Dedifferentiated amniotic fluid mesenchymal stem cell (primary cell): ENCODE measurements around the gene MUS81.

Experiments used
- DNase-seq: peaks from one replicate; pipeline ENCODE4 v3.0.0-alpha.2; 2016; ENCODE audit errors: extremely low spot score

MUS81 gene

DNA sequence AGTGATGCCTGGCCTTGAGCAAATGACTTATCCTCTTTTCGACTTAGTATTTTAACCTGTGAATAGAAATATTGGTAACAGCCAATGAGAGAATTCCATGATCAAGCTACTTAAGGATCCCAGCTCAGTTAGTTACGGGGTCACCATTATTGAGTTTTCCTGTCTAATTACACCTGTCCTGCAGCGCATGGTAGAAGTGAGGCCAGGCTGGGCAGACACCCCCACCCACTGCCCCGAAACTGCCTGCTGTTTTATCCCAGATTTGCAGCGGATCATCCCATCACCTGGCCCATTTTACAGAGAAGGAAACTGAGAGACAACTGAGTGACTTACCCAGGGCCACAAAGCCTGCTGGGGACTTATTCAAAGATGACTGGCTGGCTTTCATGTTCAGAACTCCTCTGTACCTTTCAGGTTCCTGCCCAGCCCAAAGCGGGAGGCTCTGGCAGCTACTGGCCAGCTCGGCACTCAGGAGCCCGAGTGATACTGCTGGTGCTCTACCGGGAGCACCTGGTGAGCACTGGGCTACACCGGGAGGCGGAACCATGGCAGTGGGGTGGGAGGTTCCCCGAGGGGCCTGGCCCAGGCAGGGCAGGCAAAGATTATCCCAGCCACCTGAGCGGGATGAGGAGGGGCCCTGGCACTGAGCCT is 1.4 kb downstream of the MUS81 start:
- no peak for DNase-seq

DNA sequence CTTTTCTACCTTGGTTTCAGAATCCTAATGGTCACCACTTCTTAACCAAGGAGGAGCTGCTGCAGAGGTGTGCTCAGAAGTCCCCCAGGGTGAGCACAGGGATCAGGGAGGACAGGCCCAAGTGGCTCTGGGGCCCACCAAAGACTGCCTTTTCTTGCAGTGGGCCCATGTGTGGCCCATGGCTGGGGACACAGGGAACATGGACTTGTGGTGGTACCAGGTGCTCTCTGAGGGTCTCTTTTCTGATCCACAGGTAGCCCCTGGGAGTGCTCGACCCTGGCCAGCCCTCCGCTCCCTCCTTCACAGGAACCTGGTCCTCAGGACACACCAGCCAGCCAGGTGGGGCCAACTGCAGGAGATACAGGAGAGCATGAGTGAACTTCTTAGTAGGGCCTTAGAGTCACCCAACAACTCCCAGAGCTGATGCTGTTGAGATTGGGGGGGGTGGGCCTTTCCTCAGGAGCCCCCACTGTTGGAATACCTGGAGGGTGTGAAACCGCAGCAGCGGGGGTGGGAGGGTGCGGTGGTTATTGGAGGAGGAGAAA is 2.0 kb downstream of the MUS81 start:
- no peak for DNase-seq

DNA sequence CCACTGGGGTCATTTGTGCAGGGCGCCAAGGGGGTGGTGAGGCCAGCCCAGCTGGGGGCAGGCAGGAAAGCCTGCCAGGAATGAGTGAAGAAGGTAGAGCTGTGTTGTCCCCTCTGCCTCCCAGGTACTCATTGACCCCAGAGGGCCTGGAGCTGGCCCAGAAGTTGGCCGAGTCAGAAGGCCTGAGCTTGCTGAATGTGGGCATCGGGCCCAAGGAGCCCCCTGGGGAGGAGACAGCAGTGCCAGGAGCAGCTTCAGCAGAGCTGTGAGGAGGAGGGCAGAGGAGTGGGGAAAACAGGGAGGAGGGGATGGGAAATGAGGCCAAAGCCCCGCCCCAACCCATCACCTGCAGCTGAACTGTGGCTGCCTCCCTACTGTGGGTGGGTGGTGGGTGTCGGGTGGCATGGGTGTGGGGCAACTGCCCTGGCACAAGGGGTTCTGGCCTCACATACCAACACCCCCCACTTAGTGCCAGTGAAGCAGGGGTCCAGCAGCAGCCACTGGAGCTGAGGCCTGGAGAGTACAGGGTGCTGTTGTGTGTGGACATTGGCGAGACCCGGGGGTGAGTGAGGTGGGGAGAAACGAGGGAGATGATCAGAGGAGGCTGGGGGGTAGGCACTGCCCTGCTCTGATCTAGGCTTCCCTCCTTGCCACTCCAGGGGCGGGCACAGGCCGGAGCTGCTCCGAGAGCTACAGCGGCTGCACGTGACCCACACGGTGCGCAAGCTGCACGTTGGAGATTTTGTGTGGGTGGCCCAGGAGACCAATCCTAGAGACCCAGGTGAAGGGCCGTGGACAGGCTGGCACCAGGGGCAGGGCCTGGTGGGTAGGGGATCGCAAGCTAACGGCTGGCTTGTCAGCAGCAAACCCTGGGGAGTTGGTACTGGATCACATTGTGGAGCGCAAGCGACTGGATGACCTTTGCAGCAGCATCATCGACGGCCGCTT is 3.0 kb downstream of the MUS81 start:
- DNase-seq = no peak

DNA sequence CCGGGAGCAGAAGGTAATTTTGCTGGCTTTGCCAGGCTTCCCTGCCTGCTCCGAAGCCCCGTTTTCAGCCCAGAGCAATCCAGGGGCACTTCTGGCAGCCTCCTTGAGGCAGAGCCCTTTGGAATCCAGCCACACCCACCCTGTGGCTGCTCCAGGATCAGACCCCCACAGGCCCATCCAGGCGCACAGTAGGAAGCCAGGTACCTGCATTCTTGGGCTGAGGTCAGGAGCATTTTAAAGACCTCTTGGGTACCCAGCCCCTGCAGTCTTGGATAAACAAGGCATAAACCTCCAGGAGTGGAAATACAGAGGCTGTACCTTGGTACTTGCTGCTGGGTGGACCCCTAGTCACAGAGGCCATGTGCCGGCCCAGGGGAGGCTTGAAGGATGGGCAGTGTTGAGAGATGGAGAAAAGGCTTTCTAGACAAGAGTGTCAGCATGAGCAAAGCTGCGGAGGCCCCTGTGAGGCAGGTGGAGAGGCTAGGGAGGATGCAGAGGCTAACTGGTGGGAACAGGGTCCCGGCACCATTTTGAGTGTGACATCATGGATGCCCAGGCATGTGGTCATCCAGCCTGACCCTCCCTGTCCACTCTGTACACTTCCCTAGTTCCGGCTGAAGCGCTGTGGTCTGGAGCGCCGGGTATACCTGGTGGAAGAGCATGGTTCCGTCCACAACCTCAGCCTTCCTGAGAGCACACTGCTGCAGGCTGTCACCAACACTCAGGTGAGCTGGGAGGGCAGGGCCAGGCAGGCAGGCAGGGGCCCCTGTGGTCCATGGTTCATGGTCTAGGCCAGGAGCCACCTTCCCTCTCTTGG is 3.9 kb downstream of the MUS81 start:
- no peak for DNase-seq

DNA sequence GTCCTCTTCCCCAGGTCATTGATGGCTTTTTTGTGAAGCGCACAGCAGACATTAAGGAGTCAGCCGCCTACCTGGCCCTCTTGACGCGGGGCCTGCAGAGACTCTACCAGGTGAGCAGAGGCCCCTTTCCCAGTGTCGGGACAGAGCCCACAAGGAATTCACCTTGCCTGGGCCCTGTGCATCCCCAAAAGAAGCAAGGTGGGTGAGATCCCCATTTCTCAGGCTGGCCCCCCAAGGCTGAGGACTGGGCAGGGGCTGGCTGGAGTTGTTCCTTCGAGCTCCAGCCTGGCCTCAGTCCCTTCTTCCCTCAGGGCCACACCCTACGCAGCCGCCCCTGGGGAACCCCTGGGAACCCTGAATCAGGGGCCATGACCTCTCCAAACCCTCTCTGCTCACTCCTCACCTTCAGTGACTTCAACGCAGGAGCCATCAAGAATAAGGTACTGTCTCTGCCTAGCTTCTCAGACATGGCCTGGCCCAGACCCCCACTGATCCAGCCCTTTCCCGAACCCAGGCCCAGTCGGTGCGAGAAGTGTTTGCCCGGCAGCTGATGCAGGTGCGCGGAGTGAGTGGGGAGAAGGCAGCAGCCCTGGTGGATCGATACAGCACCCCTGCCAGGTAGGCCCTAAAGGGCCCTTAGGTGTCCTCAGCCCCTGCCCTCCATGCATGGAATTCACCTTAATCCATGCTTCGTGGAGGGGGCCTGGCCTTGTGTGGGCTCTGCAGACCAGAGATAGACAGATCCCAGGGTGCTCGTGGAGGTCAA is 4.7 kb downstream of the MUS81 start:
- DNase-seq = no peak

DNA sequence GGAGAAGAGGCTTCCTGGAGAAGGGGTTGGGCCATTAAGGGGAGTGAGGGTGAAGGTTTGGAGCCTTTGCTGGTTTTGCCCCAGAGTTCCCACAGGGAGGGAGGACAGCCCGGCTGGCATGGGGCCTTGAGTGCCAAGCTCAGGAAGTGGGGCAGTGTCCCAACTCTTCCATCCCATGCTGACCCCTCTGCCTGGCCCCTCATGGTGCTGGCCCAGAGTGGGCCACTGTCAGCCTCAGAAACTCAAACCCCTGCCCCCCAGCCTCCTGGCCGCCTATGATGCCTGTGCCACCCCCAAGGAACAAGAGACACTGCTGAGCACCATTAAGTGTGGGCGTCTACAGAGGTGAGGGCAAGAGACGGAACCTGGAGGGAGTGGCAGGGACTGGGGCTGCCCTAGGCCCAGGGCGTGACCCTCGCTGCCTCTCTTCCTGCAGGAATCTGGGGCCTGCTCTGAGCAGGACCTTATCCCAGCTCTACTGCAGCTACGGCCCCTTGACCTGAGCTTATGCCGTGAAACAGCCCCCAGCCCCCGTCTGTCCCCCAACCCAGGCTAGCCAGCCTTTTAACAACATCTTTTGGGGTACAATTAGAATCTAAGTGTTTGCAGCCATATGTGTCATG is 5.4 kb downstream of the MUS81 start:
- no peak for DNase-seq

DNA sequence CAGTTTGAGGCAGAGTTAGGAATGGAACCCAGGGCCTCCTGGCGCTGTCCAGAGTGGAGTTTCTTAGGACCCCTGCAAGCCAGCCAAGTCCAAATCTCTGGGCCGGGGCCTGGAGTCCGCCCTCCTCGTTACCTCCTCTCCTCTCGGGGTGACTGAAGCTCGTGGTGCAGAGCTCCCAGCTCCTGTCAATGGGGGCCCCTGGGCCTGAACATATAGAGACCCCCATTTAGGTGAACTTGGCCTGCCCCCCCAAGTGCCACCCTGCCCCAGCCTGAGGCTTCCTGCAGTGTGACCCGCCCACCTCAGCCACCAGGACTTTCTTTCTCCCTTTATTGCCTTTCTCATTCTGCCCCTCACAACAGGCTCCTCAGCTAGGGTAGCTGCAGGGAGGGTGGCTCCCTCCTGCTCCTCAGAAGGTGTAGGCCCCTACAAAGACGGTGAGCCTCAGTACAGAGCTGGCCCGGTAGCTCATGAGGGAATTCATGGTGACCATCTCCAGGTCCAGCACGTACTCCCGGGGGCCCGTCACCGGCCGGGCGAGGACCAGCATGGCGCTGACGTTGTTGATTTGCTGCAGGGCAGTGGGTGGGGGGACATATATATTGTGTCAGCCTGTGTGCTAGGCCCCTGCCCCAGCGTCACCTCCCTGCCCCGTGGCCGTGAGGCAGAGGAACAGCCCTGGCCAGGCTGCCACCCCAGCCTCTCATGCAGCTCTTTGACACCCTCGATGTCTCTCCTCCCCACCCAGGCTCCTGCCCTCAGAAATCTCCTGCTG is 6.5 kb downstream of the MUS81 start:
- no peak for DNase-seq

- no peak for DNase-seq
Measured at GRCh38 chr11:65867284-65868071, 7.2 kb downstream of the MUS81 start.

GRCh38 chr11:65868076-65868667 is 7.9 kb downstream of the MUS81 start:
- DNase-seq = no peak

GRCh38 chr11:65868907-65869306 is 8.7 kb downstream of the MUS81 start:
- no peak for DNase-seq

GRCh38 chr11:65869643-65870306 is 9.5 kb downstream of the MUS81 start:
- no peak for DNase-seq

- DNase-seq = no peak
Measured at GRCh38 chr11:65870307-65870658, 10.1 kb downstream of the MUS81 start.

DNA sequence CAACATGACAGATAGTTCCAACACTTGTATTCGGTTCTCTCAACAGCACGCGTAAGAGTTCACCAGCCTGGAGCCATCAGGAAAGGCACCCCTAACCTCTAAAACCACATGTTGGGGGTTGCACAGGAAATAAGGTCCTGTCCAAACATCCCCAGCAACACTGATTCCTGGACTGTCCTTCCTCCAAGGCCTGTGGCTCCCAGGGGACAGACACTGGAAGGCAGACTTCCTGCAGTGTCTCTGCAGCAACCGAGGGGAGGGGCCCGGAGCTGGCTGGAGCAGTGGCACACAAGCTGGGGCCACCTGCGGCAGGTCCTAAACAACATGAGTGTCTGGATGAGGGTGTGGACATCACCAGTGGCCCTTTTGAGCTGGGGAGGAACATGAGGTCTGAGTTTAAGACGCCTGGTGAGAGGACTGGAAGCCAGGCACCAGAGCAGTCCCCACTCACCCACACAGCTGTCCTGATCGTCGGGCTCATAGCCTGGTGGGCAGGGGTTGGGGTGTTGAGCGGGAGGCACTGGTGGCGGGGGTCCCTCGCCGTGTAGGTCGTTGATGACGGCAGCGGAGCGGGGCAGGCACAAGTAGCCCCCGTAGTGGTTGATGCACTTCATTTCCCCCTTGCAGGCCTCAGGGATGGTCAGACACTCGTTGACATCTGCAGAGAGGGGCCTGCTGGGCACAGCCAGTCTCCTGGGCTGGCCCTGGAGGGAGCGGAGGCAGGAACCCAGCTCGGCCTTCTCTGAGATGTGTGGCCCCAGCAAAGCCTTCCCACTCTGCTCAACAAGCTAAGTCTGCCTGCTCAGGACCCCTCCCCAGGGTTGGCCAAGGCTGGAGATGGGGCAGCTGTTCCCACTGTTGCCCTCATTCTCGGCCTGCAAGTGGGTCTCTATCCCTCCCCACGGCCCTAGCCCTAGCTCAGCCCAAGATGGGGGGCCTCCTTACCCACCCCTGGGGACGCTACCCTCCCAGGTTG is 10.8 kb downstream of the MUS81 start:
- DNase-seq = no peak

- no peak for DNase-seq
Measured at GRCh38 chr11:65871811-65872548, 11.7 kb downstream of the MUS81 start.

DNA sequence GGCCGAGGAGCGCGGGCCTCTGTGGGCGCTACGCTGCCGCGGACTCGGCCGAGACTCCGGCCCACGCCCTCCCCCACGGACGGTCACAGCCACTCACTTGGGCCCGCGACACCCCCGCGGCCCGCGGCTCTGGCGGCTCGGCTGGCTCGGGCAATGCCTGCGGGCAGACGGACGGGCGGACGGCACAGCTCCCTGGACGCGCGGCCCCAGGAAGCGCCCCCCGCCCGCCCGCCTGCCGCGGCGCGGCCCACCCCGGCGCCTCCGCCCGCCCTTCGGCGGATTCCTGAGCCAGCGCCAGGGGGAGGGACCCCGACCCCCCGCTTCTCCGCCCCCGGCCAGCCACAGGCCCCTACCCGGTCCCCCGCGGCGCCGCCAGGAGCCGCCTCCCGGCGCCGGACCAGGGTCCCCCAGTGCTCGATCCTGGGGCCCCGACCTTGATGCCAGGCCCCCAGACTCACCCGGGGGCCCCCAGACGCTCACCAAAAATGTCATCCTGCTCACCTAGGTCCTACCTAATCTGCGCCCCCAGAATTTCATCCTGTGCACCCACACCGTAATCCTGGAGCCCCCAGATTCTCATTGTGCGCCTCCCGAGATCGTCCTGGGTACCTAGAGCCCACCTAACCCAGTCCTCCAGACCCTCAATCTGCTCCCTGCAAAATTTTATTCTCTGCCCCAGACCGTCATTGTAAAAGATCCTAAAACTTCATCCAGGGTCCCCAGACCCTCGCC is 12.5 kb downstream of the MUS81 start, which contains the start of gene EFEMP2:
Gene EFEMP2, minus strand, starts transcription at position 215 of the 732 bp plus-strand sequence. CDS start 446 bp downstream, outside the sequence.
- DNase-seq = no peak
